Endothelial cell of umbilical vein (primary cell): ENCODE results near the gene TM4SF4. TPM values are rescaled to one million over a fixed set of nuclear protein-coding genes. Genes with fewer than 3 reads are reported as not detected.

ENCODE experiments used
- BruUV-seq: library from RNA; stranded (reverse); fragments of 400-500 nt; replicated peaks from 2 replicates; lab custom pipeline; 2021; lab: Mats Ljungman, UMichigan
- CTCF ChIA-PET: fragments of 300-600, 350-600 bp; sonication (Branson Sonifier 250); formaldehyde crosslinking; loops from one replicate; lab custom pipeline; 2021; ENCODE audit warnings: antibody characterized with exemption, inconsistent platforms; lab: Charles Lee
- POLR2A ChIA-PET: fragments of 300-600, 350-600 bp; sonication (Branson Sonifier 250); formaldehyde crosslinking; loops from one replicate; lab custom pipeline; 2021; ENCODE audit warnings: antibody characterized with exemption, inconsistent platforms; lab: Charles Lee
- DNase-seq: peaks from one replicate; pipeline ENCODE4 v3.0.0-alpha.2; 2011; ENCODE audit warnings: low read depth, low spot score
- FAIRE-seq: peaks from 2 replicates; lab custom pipeline; 2011; peaks lifted over from hg19 to GRCh38; lab: Jason Lieb, UNC
- H2AFZ ChIP-seq: 2 replicates; pipeline ENCODE4 v1.6.0; 2012; ENCODE audit warnings: low read depth, low read length, control low read depth, inconsistent platforms
- H3K27ac ChIP-seq: 2 replicates; pipeline ENCODE4 v1.5.1; 2011; ENCODE audit warnings: low read depth, mild to moderate bottlenecking, control low read depth, low read length, moderate library complexity; ENCODE audit not compliant: insufficient read depth
- H3K27me3 ChIP-seq, 2 experiments: 2 replicates each; pipeline versions ENCODE4 v1.6.0 to v1.6.1; 2011; ENCODE audit warnings: low read length in 2 of 2, mixed read lengths in 1 of 2; ENCODE audit not compliant: control insufficient read depth in 2 of 2, insufficient read depth in 2 of 2
- H3K36me3 ChIP-seq, 2 experiments: 2 replicates in 1 of 2; 3 replicates in 1 of 2; pipeline ENCODE4 v1.5.1; 2011; ENCODE audit warnings: low read length in 2 of 2, mild to moderate bottlenecking in 1 of 2, moderate library complexity in 1 of 2; ENCODE audit not compliant: control insufficient read depth in 2 of 2, insufficient read depth in 2 of 2; ENCODE audit errors: extremely low read depth in 1 of 2
- H3K4me1 ChIP-seq: 3 replicates; pipeline ENCODE4 v1.5.1; 2011; ENCODE audit warnings: mild to moderate bottlenecking, low read length; ENCODE audit not compliant: control insufficient read depth, insufficient read depth; ENCODE audit errors: extremely low read depth
- H3K4me2 ChIP-seq: 2 replicates; pipeline ENCODE4 v1.6.1; 2011; ENCODE audit warnings: low read length, control low read depth, mixed read lengths; ENCODE audit not compliant: insufficient read depth
- H3K4me3 ChIP-seq, 3 experiments: fragments of 200-600 bp in 1 of 3; sonication (generic), shearing (Covaris generic) in 1 of 3; replicated peaks in 1 of 3; 2 replicates each; pipeline ENCODE4 v1.5.1; 2011 to 2016; ENCODE audit warnings: control low read depth in 3 of 3, low read length in 3 of 3, mild to moderate bottlenecking in 2 of 3, inconsistent platforms in 1 of 3, low read depth in 1 of 3, moderate library complexity in 1 of 3; ENCODE audit not compliant: insufficient read depth in 1 of 3
- H3K79me2 ChIP-seq: 2 replicates; pipeline ENCODE4 v1.6.0; 2012; ENCODE audit warnings: low read length, inconsistent platforms; ENCODE audit not compliant: control insufficient read depth, insufficient read depth
- H3K9ac ChIP-seq: replicated peaks from 2 replicates; pipeline ENCODE3; 2011; ENCODE audit warnings: low read length, control low read depth; ENCODE audit not compliant: insufficient read depth; ENCODE audit errors: extremely low read depth
- H3K9me1 ChIP-seq: replicated peaks from 3 replicates; pipeline ENCODE4 v1.6.0; 2011; ENCODE audit warnings: mild to moderate bottlenecking, low read length; ENCODE audit not compliant: control insufficient read depth, insufficient read depth; ENCODE audit errors: extremely low read depth
- H3K9me3 ChIP-seq: replicated peaks from 2 replicates; pipeline ENCODE4 v1.5.1; 2012; ENCODE audit warnings: low read length, inconsistent platforms; ENCODE audit not compliant: control insufficient read depth, insufficient read depth
- H4K20me1 ChIP-seq: replicated peaks from 2 replicates; pipeline ENCODE3; 2011; ENCODE audit warnings: mild to moderate bottlenecking, low read length; ENCODE audit not compliant: control insufficient read depth, insufficient read depth; ENCODE audit errors: extremely low read depth
- CTCF ChIP-seq, 2 donors: IDR thresholded peaks; 1 replicate in 1 of 2; 2 replicates in 1 of 2; pipeline ENCODE4 v1.5.1; 2011; ENCODE audit warnings: low read length in 2 of 2, mild to moderate bottlenecking in 2 of 2, moderate library complexity in 2 of 2, control low read depth in 1 of 2, inconsistent platforms in 1 of 2, low read depth in 1 of 2; ENCODE audit not compliant: insufficient read depth in 1 of 2; ENCODE audit errors: extremely low read depth in 1 of 2
- EZH2 ChIP-seq: IDR thresholded peaks from 2 replicates; pipeline ENCODE4 v1.6.1; 2012; ENCODE audit warnings: borderline replicate concordance, low read depth, mild to moderate bottlenecking, moderate library complexity, low read length, inconsistent platforms; ENCODE audit not compliant: severe bottlenecking
- FOS ChIP-seq: IDR thresholded peaks from 2 replicates; pipeline ENCODE4 v1.6.1; 2011; ENCODE audit warnings: mild to moderate bottlenecking, low read length, moderate library complexity, borderline replicate concordance; ENCODE audit not compliant: insufficient read depth
- GATA2 ChIP-seq: IDR thresholded peaks from 2 replicates; pipeline ENCODE4 v1.7.0; 2011; ENCODE audit warnings: low read depth, mild to moderate bottlenecking, moderate library complexity, mixed read lengths, low read length; ENCODE audit not compliant: insufficient read length, insufficient read depth
- JUN ChIP-seq: IDR thresholded peaks from 2 replicates; pipeline ENCODE4 v1.6.1; 2011; ENCODE audit warnings: borderline replicate concordance, low read depth; ENCODE audit not compliant: insufficient read length, insufficient read depth
- MAX ChIP-seq: IDR thresholded peaks from 2 replicates; pipeline ENCODE4 v1.6.1; 2011; ENCODE audit not compliant: insufficient read depth, insufficient read length
- MYC ChIP-seq: IDR thresholded peaks from one replicate; pipeline ENCODE4 v1.6.1; 2011; ENCODE audit warnings: mild to moderate bottlenecking, low read depth, low read length
- POLR2A ChIP-seq: IDR thresholded peaks from 2 replicates; pipeline ENCODE4 v1.6.1; 2012; ENCODE audit warnings: low read depth, mild to moderate bottlenecking, control low read depth, low read length
- POLR2AphosphoS5 ChIP-seq: IDR thresholded peaks from 2 replicates; pipeline ENCODE4 v1.6.1; 2012; ENCODE audit warnings: low read depth, mild to moderate bottlenecking, control low read depth, low read length, moderate library complexity; ENCODE audit not compliant: insufficient read depth
- dilution Hi-C: fragments of 300-500 bp; cut with MboI; formaldehyde crosslinking; loops from one replicate; pipeline ENCODE4 v1.15.0; 2019; ENCODE audit warnings: low sequenced_read_pairs; ENCODE audit not compliant: extremely low pct_ligation_motif_present
- intact Hi-C: fragments of 100-400 bp; cut with micrococcal nuclease; formaldehyde crosslinking; loops from one replicate; pipeline ENCODE4 v1.10.0; 2022
- polyA plus RNA-seq, 4 experiments: library from polyadenylated mRNA; depleted of rRNA in 3 of 4; stranded (reverse) in 3 of 4; unstranded in 1 of 4; fragments of >200 nt; gene quantifications; 2 replicates each; pipeline versions ENCODE4 v1.2.1 to v1.2.3, GENCODE V29; 2011 to 2012; ENCODE audit warnings: missing spikeins in 1 of 4
- total RNA-seq: library from RNA; stranded (reverse); gene quantifications from 2 replicates; pipeline ENCODE4 v1.2.3, GENCODE V29; 2021

Gene TM4SF4
- total and polyA plus RNA-seq, 2 donors (not counting 3 experiments of a cell fraction or from before 2014, with no cell fraction given): not detected

DNA sequence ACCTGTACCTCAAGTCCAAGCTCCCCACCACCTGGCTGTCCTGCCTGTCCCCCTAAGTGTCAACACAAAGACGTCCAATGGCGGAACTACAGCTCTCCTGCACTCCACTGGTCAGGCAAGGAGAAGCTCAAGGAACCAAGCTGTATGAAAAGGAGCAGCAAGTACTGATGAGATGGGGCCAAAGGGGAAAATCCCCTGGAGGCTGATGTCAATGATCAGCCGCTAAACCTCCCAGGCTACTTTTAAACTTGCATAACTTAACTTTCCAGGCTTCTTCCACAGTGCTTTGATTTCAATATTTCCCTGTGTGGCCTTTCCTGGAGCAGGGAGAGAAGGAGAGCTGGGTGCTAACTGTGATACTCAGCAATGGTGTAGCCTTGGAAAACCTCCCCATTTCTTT, 35.0 kb downstream of the TM4SF4 start:
- Histone ChIP-seq H3K36me3 (no peaks in the 10 kb centered on the region), H3K27me3 (no peaks in the 10 kb centered on the region), H3K79me2 (no peaks in the 10 kb centered on the region), H3K4me3 (no peak overlapping the region), H3K27ac (no peak overlapping the region), H2AFZ (no peak overlapping the region), H3K9ac (no peak overlapping the region), H4K20me1 (no peaks in the 10 kb centered on the region), H3K4me2 (no peak overlapping the region), H3K4me1 (peaks cover 37% of the 10 kb centered on the region), H3K9me1 (no peaks in the 10 kb centered on the region), H3K9me3 (no peaks in the 10 kb centered on the region)
- no peak for DNase-seq
- no peak for TF ChIP-seq JUN
- no peak for TF ChIP-seq MYC
- intact Hi-C loops (no loop called here), dilution Hi-C loops (loop anchor here (25.0 kb wide), 1 partner anchor 228 kb away; no protein-coding TSS in a partner anchor)
- FAIRE-seq: no peak
- CTCF ChIA-PET: interaction anchor here (0.9 to 10.4 kb wide), 8 partner anchors 9 to 415 kb away, joined by 3 to 103 read pairs (median 3); partner anchors contain the start of gene COMMD2
- BruUV-seq: no TSS peak
- POLR2A ChIA-PET: no interaction called here

DNA sequence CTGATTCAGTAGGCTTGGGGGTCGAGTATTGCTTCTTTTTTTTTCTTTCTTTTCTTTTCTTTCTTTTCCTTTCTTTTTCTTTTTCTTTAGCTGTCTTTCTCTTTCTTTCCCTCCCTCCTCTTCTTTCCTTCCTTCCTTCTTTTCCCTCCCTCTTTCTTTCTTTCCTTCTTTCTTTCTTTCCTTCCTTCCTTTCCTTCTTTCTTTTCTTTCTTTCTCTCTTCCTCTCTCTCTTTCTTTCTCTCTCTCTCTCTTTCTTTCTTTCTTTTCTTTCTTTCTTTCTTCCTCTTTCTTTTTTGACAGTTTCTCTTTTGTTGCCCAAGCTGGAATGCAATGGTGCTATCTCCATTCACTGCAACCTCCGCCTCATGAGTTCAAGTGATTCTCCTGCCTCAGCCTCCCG, 36.0 kb downstream of the TM4SF4 start:
- Histone ChIP-seq H4K20me1 (no peaks in the 10 kb centered on the region), H3K27me3 (no peaks in the 10 kb centered on the region), H3K9ac (no peak overlapping the region), H3K9me1 (no peaks in the 10 kb centered on the region), H3K27ac (no peak overlapping the region), H3K79me2 (no peaks in the 10 kb centered on the region), H3K4me3 (no peak overlapping the region), H3K36me3 (no peaks in the 10 kb centered on the region), H3K9me3 (no peaks in the 10 kb centered on the region), H3K4me1 (peaks cover 32% of the 10 kb centered on the region), H2AFZ (no peak overlapping the region), H3K4me2 (no peak overlapping the region)
- DNase-seq (no peak), FAIRE-seq (no peak)
- ChIA-PET CTCF (interaction anchor here (0.9 to 10.4 kb wide), 7 partner anchors 10 to 414 kb away, joined by 3 to 103 read pairs (median 3); partner anchors contain the start of gene COMMD2), POLR2A (interaction anchor here (0.6 kb wide), 1 partner anchor 269 kb away, joined by 5 read pairs; no protein-coding TSS in a partner anchor)
- intact Hi-C loops (no loop called here), dilution Hi-C loops (loop anchor here (25.0 kb wide), 1 partner anchor 227 kb away; no protein-coding TSS in a partner anchor)
- BruUV-seq: no TSS peak
- TF ChIP-seq EZH2 (no peak), GATA2 (no peak), POLR2AphosphoS5 (no peak), FOS (no peak), MYC (no peak), POLR2A (no peak), MAX (no peak), JUN (no peak), CTCF (IDR thresholded peaks at IDR 0.05; ENCODE audit: extremely low read depth in 1 of 2, insufficient read depth in 1 of 2, low read depth in 1 of 2, low read length in 2 of 2) (no peak)
